Measurements from ENCODE around the gene ROBO1.
"Not testable (repeated sequence)": the region's sequence is repeated elsewhere in the genome, so short reads cannot be mapped to it uniquely, and the experiment has no call there.

The ROBO1 gene

DNA sequence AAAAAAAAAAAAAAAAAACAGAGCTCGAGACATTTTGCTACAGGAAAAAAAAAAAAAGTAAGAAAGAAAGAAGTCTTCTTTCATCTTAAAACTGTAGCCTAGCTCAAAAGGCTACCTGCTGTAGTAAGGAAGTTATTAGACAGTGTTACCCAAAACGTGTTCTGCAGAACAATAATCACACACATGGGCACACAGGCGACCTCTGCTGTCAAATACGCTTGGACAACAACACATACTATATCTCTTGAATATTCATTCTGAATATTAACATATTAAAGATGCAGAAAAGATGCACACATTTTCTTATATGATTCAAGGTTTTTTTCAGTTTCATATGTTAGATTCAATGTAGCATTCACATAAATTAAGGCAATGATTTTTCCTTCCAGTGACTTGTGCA, 215.8 kb downstream of the ROBO1 start:
- DNase-seq (ENCODE audit: low read depth in 2 of 2), result no peak

DNA sequence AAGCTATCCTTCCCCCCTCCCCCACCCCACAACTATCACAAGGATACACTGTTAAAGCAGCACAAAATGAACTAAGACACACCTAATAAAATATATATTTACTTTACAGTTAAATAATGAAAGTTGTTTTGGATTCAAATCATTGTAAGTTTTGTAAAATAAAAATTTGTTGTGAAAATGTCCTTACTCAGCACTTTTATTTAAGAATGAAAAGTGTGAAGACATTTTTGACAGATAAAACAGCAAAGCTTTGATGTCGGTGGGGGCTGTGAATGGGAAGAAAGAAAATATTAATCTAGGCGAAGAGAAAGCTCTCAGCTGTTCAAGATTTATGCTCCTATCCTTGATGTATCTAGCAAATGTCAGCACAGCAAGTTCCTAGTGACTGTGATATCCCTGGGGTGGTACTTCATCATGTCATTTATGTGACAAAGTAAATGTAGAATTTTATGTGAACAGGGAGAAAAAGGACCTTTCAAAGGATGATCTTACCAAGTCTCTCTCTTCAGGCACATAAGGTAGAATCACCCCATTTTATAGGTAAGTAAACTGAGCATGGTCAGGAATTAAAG, 216.4 kb downstream of the ROBO1 start:
- DNase-seq (ENCODE audit: low read depth in 2 of 2), result no peak

- no peak for DNase-seq (ENCODE audit: low read depth in 2 of 2)
These were observed 224.4 kb downstream of the ROBO1 start for GRCh38 chr3:79543218-79543982.

GRCh38 chr3:79534727-79535126, 233.1 kb downstream of the ROBO1 start:
- DNase-seq (ENCODE audit: low read depth in 2 of 2), result no peak

DNA sequence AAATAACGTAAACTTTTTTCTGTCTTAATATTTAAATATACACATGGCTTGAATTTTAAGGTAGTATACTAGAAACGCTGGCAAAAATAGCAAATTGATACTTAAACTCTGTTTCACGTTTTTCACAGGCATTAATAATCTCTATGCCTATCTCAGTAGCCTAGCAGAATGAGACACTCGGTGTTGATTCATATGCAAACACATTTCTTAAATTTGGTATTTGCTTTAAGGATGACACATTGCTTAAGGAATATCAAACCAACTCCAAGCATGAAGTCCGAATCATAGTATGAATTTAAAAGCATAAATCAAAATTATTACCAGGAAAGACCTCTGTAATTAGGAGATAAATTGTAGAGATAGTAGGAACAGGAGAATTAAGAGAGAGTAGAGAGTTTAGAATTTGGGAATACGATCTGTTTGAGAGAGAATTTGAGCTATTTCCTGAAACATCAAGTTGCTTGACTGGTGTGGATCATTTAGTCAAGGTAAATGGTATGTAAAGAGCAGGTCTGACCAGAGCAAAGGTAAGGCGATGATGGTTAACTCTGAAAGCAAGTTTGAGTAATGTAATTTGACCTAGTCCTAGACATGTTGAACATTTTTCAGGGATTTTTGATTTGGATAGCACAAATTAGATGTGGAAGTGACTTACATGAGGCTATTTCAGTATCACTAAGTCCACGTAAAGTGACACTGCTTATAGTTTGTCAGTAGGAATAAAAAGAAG, 236.1 kb downstream of the ROBO1 start:
- DNase-seq (ENCODE audit: low read depth in 2 of 2), result no peak

- no peak for DNase-seq (ENCODE audit: low read depth in 2 of 2)
These were observed 246.5 kb downstream of the ROBO1 start for GRCh38 chr3:79521221-79521848.

- no peak for DNase-seq (ENCODE audit: low read depth in 2 of 2)
These were observed 249.9 kb downstream of the ROBO1 start for GRCh38 chr3:79517766-79518413.

- no peak for DNase-seq (ENCODE audit: low read depth in 2 of 2)
These were observed 251.0 kb downstream of the ROBO1 start for GRCh38 chr3:79516795-79517194.

- DNase-seq (ENCODE audit: low read depth in 2 of 2), result no peak
These were observed 252.7 kb downstream of the ROBO1 start for GRCh38 chr3:79515072-79515471.

DNA sequence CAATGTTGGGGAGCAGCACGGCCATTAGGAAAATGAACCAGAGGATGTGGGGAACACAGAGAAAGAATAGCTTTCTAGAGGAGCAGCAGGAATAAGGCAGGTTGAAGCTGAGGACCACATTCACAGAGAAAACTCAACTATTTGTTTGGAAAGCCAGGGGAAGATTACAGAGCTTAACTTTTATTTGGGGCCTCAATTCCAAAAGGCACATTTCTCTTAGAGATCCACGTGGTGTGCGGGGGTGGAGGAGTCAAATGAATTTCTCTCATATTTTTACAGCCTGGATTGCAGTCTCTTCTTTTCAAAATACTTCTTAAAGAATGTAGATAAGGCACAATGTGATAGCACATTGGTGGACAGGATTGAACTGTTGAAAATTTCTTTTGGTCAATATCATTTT, 253.7 kb downstream of the ROBO1 start:
- no peak for DNase-seq (ENCODE audit: low read depth in 2 of 2)

- DNase-seq (ENCODE audit: low read depth in 2 of 2), result no peak
These were observed 261.0 kb downstream of the ROBO1 start for GRCh38 chr3:79506751-79507150.

- DNase-seq (ENCODE audit: low read depth in 2 of 2), result not testable (repeated sequence)
These were observed 265.5 kb downstream of the ROBO1 start for GRCh38 chr3:79502216-79502681.

- no peak for DNase-seq (ENCODE audit: low read depth in 2 of 2)
These were observed 270.2 kb downstream of the ROBO1 start for GRCh38 chr3:79497447-79498111.

GRCh38 chr3:79491029-79491641, 276.7 kb downstream of the ROBO1 start:
- DNase-seq (ENCODE audit: low read depth in 2 of 2), result no peak

GRCh38 chr3:79490165-79491028, 277.4 kb downstream of the ROBO1 start:
- DNase-seq (ENCODE audit: low read depth in 2 of 2), result no peak

GRCh38 chr3:79488407-79488806, 279.4 kb downstream of the ROBO1 start:
- no peak for DNase-seq (ENCODE audit: low read depth in 2 of 2)

DNA sequence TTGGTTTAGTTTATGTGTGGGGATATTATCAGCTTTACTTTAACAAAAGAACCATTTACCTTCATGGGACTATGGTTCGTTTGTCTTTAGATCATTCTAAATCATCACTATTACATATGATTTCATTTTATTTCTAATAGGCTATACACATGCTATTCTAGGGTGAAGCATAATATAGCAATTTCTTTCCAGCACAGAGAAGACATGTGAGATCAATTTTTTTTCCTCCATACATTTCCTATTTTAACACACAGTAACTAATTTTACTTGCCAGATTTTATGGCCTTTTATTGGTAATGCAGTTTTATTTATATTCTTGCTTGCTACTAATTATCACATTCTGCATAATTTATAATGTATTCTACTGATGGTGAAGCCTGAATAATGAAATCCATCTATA, 287.1 kb downstream of the ROBO1 start:
- DNase-seq (ENCODE audit: low read depth in 2 of 2), result no peak

- DNase-seq (ENCODE audit: low read depth in 2 of 2), result no peak
These were observed 289.2 kb downstream of the ROBO1 start for GRCh38 chr3:79478620-79479019.

DNA sequence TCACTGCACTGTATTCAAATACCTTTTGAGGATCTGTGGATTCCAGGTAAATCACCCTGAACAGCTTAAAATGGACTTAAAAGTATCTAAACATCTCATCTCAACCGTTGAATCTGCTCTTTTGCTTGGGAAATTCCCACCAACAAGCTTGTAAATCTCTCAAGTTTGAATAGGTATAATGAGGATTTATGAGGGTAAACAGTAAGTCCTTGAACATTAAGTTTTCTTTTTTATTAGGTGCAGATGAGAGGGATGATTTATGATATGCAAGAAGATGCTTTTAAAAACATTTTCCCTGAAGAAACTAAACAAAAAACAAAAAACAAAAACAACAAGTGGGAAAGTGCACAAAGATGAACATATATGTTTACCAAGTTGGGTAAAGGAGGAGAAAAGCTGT, 290.6 kb downstream of the ROBO1 start:
- no peak for DNase-seq (ENCODE audit: low read depth in 2 of 2)

GRCh38 chr3:79473993-79474392, 293.8 kb downstream of the ROBO1 start:
- DNase-seq (ENCODE audit: low read depth in 2 of 2), result no peak

Data from stimulated activated CD8-positive, alpha-beta memory T cell treated with anti-CD3 and anti-CD28 coated beads, Interleukin-2, amount 100 ng/mL, for 1 hour (primary cell).